ENCODE measurements around the gene ARHGEF19. TPM values are rescaled to one million over a fixed set of nuclear protein-coding genes. Genes with fewer than 3 reads are reported as not detected.
A peak's percentile ranks its signal among the peaks of the same experiment; 100 is the strongest.

Gene ARHGEF19
- total and polyA plus RNA-seq, 2 of the 13 experiments (the other 11 are each of a cell fraction or from before 2014, with no cell fraction given): 1.7 to 1.8 TPM

DNA sequence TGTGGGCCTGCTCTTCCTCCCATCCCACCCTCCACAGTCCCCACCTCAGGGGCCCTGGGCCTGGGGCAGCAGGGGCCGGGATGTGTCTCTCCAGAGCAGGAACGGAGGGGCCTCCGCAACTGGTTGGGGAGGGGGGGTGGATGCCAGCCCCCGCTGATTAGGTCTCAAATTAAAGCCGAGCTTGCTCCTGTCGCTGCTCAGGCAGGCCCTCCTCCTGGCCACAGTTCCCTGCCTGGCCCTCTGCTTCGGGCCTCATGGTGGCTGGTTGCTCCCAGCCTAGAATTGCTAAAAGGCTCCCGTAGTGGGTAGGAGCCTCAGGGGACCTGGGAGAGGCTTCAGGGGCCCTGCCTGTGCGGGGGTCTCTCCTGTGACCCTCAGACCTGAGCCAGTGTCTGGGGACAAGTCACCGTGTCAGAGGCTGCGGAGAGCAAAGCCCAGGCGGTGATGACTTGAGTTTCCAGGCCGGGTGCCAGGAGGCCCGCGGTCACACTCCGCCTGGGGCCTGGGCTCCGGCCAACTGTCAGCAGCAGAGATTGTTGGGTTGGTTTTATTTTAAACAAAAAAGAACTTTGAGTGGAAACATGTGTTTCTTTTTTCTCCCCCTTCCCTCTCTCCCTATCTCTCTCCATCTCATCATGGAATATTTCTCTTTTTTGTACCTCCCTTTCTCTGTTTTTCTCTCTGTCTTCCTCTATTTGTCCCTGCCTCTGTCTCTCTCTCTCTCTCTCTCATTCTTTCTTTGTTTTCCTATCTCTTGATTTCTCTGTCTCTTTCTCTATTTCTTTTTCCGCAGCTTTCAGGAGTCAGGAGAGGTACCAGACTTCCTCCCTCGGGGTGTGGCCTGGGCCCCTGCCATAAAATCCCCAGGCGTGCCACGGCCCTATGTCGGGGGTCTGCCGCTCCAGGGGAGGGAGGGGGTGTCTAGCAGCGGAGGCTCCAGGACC lies 36.6 kb downstream of the ARHGEF19 start (continued):
- TF ChIP-seq, protein P1, sequence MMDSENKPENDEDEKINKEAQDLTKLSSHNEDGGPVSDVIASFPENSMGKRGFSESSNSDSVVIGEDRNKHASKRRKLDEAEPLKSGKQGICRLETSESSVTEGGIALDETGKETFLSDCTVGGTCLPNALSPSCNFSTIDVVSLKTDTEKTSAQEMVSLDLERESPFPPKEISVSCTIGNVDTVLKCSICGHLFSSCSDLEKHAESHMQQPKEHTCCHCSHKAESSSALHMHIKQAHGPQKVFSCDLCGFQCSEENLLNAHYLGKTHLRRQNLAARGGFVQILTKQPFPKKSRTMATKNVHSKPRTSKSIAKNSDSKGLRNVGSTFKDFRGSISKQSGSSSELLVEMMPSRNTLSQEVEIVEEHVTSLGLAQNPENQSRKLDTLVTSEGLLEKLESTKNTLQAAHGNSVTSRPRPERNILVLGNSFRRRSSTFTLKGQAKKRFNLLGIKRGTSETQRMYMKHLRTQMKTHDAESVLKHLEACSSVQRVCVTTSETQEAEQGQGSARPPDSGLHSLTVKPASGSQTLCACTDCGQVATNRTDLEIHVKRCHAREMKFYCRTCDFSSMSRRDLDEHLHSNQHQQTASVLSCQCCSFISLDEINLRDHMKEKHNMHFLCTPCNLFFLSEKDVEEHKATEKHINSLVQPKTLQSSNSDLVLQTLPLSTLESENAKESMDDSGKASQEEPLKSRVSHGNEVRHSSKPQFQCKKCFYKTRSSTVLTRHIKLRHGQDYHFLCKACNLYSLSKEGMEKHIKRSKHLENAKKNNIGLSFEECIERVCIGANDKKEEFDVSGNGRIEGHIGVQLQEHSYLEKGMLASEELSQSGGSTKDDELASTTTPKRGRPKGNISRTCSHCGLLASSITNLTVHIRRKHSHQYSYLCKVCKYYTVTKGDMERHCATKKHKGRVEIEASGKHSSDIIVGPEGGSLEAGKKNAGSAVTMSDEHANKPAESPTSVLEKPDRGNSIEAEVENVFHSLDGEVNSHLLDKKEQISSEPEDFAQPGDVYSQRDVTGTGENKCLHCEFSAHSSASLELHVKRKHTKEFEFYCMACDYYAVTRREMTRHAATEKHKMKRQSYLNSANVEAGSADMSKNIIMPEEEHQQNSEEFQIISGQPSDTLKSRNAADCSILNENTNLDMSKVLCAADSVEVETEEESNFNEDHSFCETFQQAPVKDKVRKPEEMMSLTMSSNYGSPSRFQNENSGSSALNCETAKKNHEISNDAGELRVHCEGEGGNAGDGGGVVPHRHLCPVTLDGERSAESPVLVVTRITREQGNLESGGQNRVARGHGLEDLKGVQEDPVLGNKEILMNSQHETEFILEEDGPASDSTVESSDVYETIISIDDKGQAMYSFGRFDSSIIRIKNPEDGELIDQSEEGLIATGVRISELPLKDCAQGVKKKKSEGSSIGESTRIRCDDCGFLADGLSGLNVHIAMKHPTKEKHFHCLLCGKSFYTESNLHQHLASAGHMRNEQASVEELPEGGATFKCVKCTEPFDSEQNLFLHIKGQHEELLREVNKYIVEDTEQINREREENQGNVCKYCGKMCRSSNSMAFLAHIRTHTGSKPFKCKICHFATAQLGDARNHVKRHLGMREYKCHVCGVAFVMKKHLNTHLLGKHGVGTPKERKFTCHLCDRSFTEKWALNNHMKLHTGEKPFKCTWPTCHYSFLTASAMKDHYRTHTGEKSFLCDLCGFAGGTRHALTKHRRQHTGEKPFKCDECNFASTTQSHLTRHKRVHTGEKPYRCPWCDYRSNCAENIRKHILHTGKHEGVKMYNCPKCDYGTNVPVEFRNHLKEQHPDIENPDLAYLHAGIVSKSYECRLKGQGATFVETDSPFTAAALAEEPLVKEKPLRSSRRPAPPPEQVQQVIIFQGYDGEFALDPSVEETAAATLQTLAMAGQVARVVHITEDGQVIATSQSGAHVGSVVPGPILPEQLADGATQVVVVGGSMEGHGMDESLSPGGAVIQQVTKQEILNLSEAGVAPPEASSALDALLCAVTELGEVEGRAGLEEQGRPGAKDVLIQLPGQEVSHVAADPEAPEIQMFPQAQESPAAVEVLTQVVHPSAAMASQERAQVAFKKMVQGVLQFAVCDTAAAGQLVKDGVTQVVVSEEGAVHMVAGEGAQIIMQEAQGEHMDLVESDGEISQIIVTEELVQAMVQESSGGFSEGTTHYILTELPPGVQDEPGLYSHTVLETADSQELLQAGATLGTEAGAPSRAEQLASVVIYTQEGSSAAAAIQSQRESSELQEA (CRISPR knock-in tag; IDR thresholded peaks at IDR 0.05; ENCODE audit: not compliant biosample characterization): no peak
- TF ChIP-seq, protein P2, sequence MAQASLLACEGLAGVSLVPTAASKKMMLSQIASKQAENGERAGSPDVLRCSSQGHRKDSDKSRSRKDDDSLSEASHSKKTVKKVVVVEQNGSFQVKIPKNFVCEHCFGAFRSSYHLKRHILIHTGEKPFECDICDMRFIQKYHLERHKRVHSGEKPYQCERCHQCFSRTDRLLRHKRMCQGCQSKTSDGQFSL (CRISPR knock-in tag; IDR thresholded peaks at IDR 0.05): no peak
- no peak for TF ChIP-seq HNRNPH1 (optimal IDR thresholded peaks at IDR 0.05; ENCODE audit: low read depth, low read length)
- no peak for TF ChIP-seq ZNF598 (CRISPR knock-in tag; IDR thresholded peaks at IDR 0.05; ENCODE audit: borderline replicate concordance)
- TF ChIP-seq JARID2 (CRISPR knock-in tag; IDR thresholded peaks at IDR 0.05; ENCODE audit: insufficient replicate concordance): no peak
- TF ChIP-seq NFYC (CRISPR knock-in tag; IDR thresholded peaks at IDR 0.05): no peak
- no peak for TF ChIP-seq ZNF225 (CRISPR knock-in tag; IDR thresholded peaks at IDR 0.05)
- TF ChIP-seq ZNF7 (CRISPR knock-in tag; IDR thresholded peaks at IDR 0.05): no peak
- no peak for TF ChIP-seq SIX1 (CRISPR knock-in tag; IDR thresholded peaks at IDR 0.05; ENCODE audit: borderline replicate concordance)
- TF ChIP-seq IRX3 (CRISPR knock-in tag; IDR thresholded peaks at IDR 0.05; ENCODE audit: borderline replicate concordance, low read depth): no peak; the same call in 1 of the 2 replicates
- TF ChIP-seq ZNF709 (CRISPR knock-in tag; IDR thresholded peaks at IDR 0.05): peak; percentile 44; the same call in 1 of the 2 replicates
- TF ChIP-seq ZNF33A (CRISPR knock-in tag; IDR thresholded peaks at IDR 0.05; ENCODE audit: borderline replicate concordance): no peak
- no peak for TF ChIP-seq SP1 (IDR thresholded peaks at IDR 0.05)
- TF ChIP-seq SP1 (CRISPR knock-in tag; IDR thresholded peaks at IDR 0.05): no peak
- TF ChIP-seq, protein P3, sequence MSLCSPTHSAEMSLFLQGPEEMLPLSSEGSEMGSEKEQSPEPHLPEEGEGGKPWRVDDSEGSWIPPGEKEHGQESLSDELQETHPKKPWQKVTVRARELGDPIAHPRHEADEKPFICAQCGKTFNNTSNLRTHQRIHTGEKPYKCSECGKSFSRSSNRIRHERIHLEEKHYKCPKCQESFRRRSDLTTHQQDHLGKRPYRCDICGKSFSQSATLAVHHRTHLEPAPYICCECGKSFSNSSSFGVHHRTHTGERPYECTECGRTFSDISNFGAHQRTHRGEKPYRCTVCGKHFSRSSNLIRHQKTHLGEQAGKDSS (CRISPR knock-in tag; IDR thresholded peaks at IDR 0.05; ENCODE audit: borderline replicate concordance, low read depth): no peak
- no peak for TF ChIP-seq TBP (CRISPR knock-in tag; IDR thresholded peaks at IDR 0.05)
- no peak for TF ChIP-seq SP140L (CRISPR knock-in tag; IDR thresholded peaks at IDR 0.05; ENCODE audit: borderline replicate concordance)
- no peak for TF ChIP-seq MAFG (CRISPR knock-in tag; IDR thresholded peaks at IDR 0.05)
- TF ChIP-seq HDAC2 (CRISPR knock-in tag; IDR thresholded peaks at IDR 0.05): peak; percentile 48; the same call in 1 of the 2 replicates
- TF ChIP-seq PHF20 (CRISPR knock-in tag; IDR thresholded peaks at IDR 0.05): no peak
- no peak for TF ChIP-seq GATA4 (IDR thresholded peaks at IDR 0.05; ENCODE audit: borderline replicate concordance, low read depth)
- TF ChIP-seq ISX (CRISPR knock-in tag; conservative IDR thresholded peaks at IDR 0.05): no peak

All from HepG2 (cell line).